A673 (cell line): ENCODE results near the gene CYLD. TPM values are rescaled to one million over a fixed set of nuclear protein-coding genes. Genes with fewer than 3 reads are reported as not detected.

Source experiments
- BruUV-seq: library from RNA; stranded (reverse); fragments of 400-500 nt; replicated peaks from 2 replicates; lab custom pipeline; 2021; lab: Mats Ljungman, UMichigan
- CTCF ChIA-PET: fragments of 300-600 bp; sonication (Branson Sonifier 250); formaldehyde crosslinking; loops from one replicate; lab custom pipeline; 2022; ENCODE audit warnings: antibody characterized with exemption; lab: Charles Lee
- POLR2A ChIA-PET: fragments of 300-600 bp; sonication (Branson Sonifier 250); formaldehyde crosslinking; loops from one replicate; lab custom pipeline; 2022; ENCODE audit warnings: antibody characterized with exemption; ENCODE audit not compliant: low non-redundant PET; lab: Charles Lee
- DNase-seq: peaks from one replicate; pipeline ENCODE4 v3.0.0-alpha.2; 2015; ENCODE audit warnings: low spot score
- H3K27ac ChIP-seq: fragments of 200-600 bp; sonication (generic); 2 replicates; pipeline ENCODE4 v1.5.1; 2016; ENCODE audit warnings: mixed run types, low read depth, mild to moderate bottlenecking, mixed read lengths, antibody characterized with exemption, low read length; ENCODE audit not compliant: poor library complexity, severe bottlenecking
- H3K27me3 ChIP-seq: fragments of 200-600 bp; sonication (generic); replicated peaks from 2 replicates; pipeline ENCODE4 v1.6.1; 2017; ENCODE audit warnings: mixed run types, low read depth, mild to moderate bottlenecking, mixed read lengths, antibody characterized with exemption, low read length; ENCODE audit not compliant: insufficient read depth, poor library complexity
- H3K36me3 ChIP-seq: fragments of 200-600 bp; sonication (generic); 2 replicates; pipeline ENCODE4 v1.6.1; 2016; ENCODE audit warnings: mixed run types, mild to moderate bottlenecking, mixed read lengths, antibody characterized with exemption, low read length; ENCODE audit not compliant: insufficient read depth, poor library complexity, severe bottlenecking
- H3K4me1 ChIP-seq: fragments of 200-600 bp; sonication (generic); 2 replicates; pipeline ENCODE4 v1.6.1; 2017; ENCODE audit warnings: mixed run types, mild to moderate bottlenecking, mixed read lengths, antibody characterized with exemption, low read length; ENCODE audit not compliant: insufficient read depth, poor library complexity, severe bottlenecking
- H3K4me3 ChIP-seq: fragments of 200-600 bp; sonication (generic); 2 replicates; pipeline ENCODE4 v1.5.1; 2016; ENCODE audit warnings: low read depth, mixed run types, mild to moderate bottlenecking, mixed read lengths, low read length; ENCODE audit not compliant: poor library complexity, severe bottlenecking
- H3K9me3 ChIP-seq: fragments of 200-600 bp; sonication (generic); 2 replicates; pipeline ENCODE4 v1.6.1; 2016; ENCODE audit warnings: mixed run types, low read depth, mild to moderate bottlenecking, mixed read lengths, antibody characterized with exemption, low read length; ENCODE audit not compliant: poor library complexity, severe bottlenecking
- EZH2 ChIP-seq: fragments of 200-600 bp; sonication (generic); IDR thresholded peaks from 2 replicates; pipeline ENCODE4 v1.6.1; 2017; ENCODE audit warnings: borderline replicate concordance, low read depth, mild to moderate bottlenecking, mixed read lengths, antibody characterized with exemption, low read length; ENCODE audit not compliant: poor library complexity, severe bottlenecking
- intact Hi-C: fragments of 100-400 bp; cut with micrococcal nuclease; formaldehyde crosslinking; loops from one replicate; pipeline ENCODE4 v1.10.0; 2022; ENCODE audit not compliant: unreplicated experiment
- total RNA-seq: library from RNA; stranded (reverse); gene quantifications from 2 replicates; pipeline ENCODE4 v1.2.3, GENCODE V29; 2021
- TF ChIP-seq, protein P1 (sequence below): fragments of 300-800, 200-600 bp; sonication (generic); conservative IDR thresholded peaks from 2 replicates; pipeline ENCODE4 v1.5.1; 2017; ENCODE audit warnings: low read depth, mild to moderate bottlenecking, antibody characterized with exemption, low read length, moderate library complexity, mixed read lengths

Gene CYLD
- total RNA-seq, 1 experiment from 2014 or later, result 6.3 TPM

DNA sequence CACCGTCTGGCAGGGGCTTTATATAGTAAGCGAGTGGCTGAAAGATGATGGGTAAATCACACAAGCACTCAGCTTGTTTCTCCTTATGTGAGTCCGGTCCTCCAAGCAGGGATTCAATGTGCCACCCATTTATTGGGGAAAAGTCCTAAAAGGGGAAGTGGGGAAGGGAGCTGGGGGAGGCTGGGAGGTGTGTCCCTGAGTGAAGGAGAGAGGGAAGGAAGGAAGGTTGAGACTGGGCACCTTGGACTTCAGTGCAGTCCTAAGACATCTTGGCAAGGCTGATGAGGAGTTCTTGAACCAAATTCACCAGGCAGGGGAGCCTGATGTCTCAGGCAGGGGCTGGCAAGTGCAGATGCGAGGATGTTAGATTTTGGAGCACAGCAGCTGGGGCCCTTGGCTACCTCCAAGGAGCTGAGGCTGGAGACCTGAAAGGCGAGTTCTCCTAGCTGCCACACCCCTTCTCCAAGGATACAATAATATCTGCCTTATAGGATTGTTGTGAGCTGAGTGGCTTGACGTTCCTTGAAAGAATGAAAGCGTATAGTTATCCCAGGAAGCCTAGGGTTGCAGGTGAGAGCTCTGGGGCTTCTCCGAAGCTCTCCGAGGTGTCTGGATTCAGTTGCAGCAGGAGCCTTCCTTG lies 23.0 kb upstream of the CYLD start:
- TF ChIP-seq, protein P1, sequence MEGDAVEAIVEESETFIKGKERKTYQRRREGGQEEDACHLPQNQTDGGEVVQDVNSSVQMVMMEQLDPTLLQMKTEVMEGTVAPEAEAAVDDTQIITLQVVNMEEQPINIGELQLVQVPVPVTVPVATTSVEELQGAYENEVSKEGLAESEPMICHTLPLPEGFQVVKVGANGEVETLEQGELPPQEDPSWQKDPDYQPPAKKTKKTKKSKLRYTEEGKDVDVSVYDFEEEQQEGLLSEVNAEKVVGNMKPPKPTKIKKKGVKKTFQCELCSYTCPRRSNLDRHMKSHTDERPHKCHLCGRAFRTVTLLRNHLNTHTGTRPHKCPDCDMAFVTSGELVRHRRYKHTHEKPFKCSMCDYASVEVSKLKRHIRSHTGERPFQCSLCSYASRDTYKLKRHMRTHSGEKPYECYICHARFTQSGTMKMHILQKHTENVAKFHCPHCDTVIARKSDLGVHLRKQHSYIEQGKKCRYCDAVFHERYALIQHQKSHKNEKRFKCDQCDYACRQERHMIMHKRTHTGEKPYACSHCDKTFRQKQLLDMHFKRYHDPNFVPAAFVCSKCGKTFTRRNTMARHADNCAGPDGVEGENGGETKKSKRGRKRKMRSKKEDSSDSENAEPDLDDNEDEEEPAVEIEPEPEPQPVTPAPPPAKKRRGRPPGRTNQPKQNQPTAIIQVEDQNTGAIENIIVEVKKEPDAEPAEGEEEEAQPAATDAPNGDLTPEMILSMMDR, result no peak
- no peak for TF ChIP-seq EZH2
- intact Hi-C loops, result no loop called here
- no TSS peak for BruUV-seq
- no peaks in the 10 kb centered on the region for H3K36me3 ChIP-seq
- H3K4me1 ChIP-seq, result no peaks in the 10 kb centered on the region
- ChIA-PET CTCF (no interaction called here), POLR2A (no interaction called here)
- no peak overlapping the region for H3K27ac ChIP-seq
- DNase-seq, result no peak
- no peaks in the 10 kb centered on the region for H3K27me3 ChIP-seq
- H3K9me3 ChIP-seq, result no peaks in the 10 kb centered on the region
- H3K4me3 ChIP-seq, result no peak overlapping the region

DNA sequence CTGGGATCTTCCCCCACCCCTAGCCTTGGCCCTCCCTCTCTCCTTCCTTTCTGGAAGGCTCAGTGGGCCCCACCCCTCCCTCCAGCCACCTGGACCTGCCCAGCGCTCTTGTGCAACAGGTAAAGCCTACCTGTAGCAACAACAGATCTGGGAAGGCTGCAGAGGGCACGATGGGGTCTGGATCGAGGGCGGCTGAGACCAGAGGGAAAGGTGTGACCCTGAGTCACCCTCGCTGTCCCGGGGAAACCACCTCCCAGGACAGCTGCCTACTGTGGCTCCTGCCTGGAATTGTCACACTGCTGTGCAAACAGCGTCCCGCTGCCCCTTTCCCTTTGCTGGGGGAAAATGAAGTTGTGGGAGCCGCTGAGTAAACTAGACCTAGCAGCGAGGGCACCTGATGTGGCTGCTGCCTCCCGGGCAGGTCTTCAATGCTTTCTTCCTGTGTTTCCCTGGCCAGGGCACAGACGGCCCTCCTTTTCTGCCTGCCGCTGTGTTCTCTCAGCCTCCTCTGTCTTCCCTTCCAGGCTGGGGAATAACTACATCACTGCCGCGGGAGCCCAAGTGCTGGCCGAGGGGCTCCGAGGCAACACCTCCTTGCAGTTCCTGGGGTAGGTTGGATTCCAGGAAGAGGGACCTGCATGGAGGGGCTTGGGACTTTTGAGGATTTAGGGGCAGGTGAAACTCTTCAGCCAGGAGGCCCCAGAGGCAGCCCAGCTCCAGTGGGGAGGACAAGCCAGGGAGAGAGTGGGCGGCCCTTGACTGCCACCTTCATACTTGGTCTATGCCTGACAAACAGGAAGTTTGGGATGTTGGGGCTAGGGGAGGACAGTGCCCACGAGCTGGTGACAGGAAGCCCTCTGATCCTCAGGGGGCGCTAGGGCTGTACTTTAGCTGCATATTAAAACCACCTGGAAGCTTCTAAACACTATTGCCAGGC lies 22.2 kb upstream of the CYLD start:
- no peaks in the 10 kb centered on the region for H3K4me1 ChIP-seq
- TF ChIP-seq EZH2, result no peak
- TF ChIP-seq, protein P1, result no peak
- intact Hi-C loops, result no loop called here
- ChIA-PET CTCF (no interaction called here), POLR2A (no interaction called here)
- no peaks in the 10 kb centered on the region for H3K9me3 ChIP-seq
- no peak for DNase-seq
- no peaks in the 10 kb centered on the region for H3K36me3 ChIP-seq
- no peak overlapping the region for H3K4me3 ChIP-seq
- no peaks in the 10 kb centered on the region for H3K27me3 ChIP-seq
- H3K27ac ChIP-seq, result no peak overlapping the region
- BruUV-seq, result no TSS peak

DNA sequence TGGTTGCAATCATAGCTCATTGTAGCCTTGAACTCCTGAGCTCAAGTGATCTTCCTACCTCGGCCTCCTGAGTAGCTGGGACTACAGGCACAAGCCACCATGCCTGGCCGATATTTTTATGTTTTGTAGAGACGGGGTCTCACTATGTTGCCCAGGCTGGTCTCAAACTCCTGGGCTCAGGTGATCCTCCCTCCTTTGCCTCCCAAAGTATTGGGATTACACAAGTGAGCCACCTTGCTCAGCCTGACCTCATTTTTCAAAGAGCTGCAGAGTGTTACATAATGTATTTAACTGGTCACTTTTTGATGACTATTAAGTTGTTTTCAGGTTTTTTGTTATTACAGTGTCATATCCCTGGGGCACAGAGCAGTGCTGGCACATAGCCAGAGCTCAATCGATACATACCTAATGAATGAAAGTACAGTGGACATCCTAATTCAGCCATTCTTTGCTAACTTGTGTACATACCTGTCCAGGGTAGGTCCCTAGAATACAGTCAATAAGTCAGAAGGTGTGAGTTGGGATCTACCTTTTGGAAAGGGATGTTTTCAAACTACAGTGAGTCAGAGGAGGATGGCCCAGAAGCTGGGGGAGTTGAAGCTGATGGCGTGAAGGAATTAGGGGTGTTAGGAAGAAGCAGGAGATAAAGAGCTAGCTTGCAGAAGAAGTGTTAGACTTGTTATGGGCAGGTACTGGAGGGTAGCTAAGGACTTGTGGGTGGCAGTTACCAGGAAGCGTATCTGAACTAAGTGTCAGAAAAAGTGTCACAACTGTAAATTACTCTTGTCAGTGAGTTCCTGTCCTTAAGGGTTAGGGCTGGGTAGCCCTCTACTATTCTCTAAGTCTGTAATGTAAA lies 20.1 kb upstream of the CYLD start:
- Histone ChIP-seq H3K27ac (no peak overlapping the region), H3K9me3 (no peaks in the 10 kb centered on the region), H3K4me3 (no peak overlapping the region), H3K27me3 (no peaks in the 10 kb centered on the region), H3K4me1 (no peaks in the 10 kb centered on the region), H3K36me3 (no peaks in the 10 kb centered on the region)
- TF ChIP-seq, protein P1, result no peak
- TF ChIP-seq EZH2, result no peak
- DNase-seq, result no peak
- CTCF ChIA-PET, result no interaction called here
- no TSS peak for BruUV-seq
- intact Hi-C loops, result no loop called here
- POLR2A ChIA-PET, result no interaction called here
